ENCODE measurements around the gene LRCH1.

DNA sequence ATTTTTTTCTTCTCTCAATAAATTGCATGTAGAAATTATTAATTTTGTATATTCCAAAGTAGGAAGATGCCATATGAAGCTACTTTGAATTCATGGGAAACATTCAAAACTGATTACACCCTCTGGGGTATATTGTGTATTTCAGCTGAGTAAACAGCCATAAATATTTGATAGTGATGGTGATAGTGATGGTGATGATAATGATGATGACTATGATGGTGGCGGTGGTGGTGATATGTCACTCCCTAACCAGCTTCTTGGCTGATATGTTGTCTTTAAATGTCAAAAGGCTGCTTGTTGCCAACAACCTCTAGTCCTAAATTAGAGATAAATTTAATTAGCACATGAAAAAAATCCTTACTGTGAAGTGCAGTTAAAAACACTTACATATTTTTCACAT lies 102.0 kb downstream of the LRCH1 start:
- TF ChIP-seq POLR2AphosphoS5 (IDR thresholded peaks at IDR 0.05; ENCODE audit: low read depth) (no peak), GABPA (IDR thresholded peaks at IDR 0.05; ENCODE audit: low read depth) (no peak)
- TF ChIP-seq, protein P1, sequence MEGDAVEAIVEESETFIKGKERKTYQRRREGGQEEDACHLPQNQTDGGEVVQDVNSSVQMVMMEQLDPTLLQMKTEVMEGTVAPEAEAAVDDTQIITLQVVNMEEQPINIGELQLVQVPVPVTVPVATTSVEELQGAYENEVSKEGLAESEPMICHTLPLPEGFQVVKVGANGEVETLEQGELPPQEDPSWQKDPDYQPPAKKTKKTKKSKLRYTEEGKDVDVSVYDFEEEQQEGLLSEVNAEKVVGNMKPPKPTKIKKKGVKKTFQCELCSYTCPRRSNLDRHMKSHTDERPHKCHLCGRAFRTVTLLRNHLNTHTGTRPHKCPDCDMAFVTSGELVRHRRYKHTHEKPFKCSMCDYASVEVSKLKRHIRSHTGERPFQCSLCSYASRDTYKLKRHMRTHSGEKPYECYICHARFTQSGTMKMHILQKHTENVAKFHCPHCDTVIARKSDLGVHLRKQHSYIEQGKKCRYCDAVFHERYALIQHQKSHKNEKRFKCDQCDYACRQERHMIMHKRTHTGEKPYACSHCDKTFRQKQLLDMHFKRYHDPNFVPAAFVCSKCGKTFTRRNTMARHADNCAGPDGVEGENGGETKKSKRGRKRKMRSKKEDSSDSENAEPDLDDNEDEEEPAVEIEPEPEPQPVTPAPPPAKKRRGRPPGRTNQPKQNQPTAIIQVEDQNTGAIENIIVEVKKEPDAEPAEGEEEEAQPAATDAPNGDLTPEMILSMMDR (IDR thresholded peaks at IDR 0.05; ENCODE audit: insufficient read depth, low read length) = no peak
- TF ChIP-seq, protein P2, sequence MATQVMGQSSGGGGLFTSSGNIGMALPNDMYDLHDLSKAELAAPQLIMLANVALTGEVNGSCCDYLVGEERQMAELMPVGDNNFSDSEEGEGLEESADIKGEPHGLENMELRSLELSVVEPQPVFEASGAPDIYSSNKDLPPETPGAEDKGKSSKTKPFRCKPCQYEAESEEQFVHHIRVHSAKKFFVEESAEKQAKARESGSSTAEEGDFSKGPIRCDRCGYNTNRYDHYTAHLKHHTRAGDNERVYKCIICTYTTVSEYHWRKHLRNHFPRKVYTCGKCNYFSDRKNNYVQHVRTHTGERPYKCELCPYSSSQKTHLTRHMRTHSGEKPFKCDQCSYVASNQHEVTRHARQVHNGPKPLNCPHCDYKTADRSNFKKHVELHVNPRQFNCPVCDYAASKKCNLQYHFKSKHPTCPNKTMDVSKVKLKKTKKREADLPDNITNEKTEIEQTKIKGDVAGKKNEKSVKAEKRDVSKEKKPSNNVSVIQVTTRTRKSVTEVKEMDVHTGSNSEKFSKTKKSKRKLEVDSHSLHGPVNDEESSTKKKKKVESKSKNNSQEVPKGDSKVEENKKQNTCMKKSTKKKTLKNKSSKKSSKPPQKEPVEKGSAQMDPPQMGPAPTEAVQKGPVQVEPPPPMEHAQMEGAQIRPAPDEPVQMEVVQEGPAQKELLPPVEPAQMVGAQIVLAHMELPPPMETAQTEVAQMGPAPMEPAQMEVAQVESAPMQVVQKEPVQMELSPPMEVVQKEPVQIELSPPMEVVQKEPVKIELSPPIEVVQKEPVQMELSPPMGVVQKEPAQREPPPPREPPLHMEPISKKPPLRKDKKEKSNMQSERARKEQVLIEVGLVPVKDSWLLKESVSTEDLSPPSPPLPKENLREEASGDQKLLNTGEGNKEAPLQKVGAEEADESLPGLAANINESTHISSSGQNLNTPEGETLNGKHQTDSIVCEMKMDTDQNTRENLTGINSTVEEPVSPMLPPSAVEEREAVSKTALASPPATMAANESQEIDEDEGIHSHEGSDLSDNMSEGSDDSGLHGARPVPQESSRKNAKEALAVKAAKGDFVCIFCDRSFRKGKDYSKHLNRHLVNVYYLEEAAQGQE (IDR thresholded peaks at IDR 0.05; ENCODE audit: insufficient replicate concordance, low read depth) = no peak

Data from HL-60 (cell line).